Uterus (tissue), 4 donors: ENCODE data around the gene SLIT3. TPM values are rescaled to one million over a fixed set of nuclear protein-coding genes. Genes with fewer than 3 reads are reported as not detected.

Source experiments
- DNase-seq, 2 donors: peaks; one replicate each; pipeline ENCODE4 v3.0.0-alpha.2; 2019 to 2020
- H3K27ac ChIP-seq, 2 donors: fragments of 200-600 bp; sonication (generic); 1 replicate in 1 of 2; 2 replicates in 1 of 2; pipeline ENCODE4 v1.5.1; 2016 to 2018
- H3K27me3 ChIP-seq, 2 donors: fragments of 200-600 bp; sonication (generic); one replicate each; pipeline ENCODE4 v1.5.1; 2018 to 2019; ENCODE audit warnings: control low read depth in 1 of 2
- H3K36me3 ChIP-seq, 2 donors: fragments of 200-600 bp; sonication (generic); one replicate each; pipeline ENCODE4 v1.5.1; 2019; ENCODE audit warnings: control low read depth in 1 of 2
- H3K4me1 ChIP-seq, 2 donors: fragments of 200-600 bp; sonication (generic); one replicate each; pipeline ENCODE4 v1.5.1; 2018 to 2019; ENCODE audit warnings: control low read depth in 1 of 2
- H3K4me3 ChIP-seq, 2 donors: fragments of 200-600 bp; sonication (generic); 1 replicate in 1 of 2; 2 replicates in 1 of 2; pipeline ENCODE4 v1.5.1; 2018 to 2019; ENCODE audit warnings: mild to moderate bottlenecking in 1 of 2
- H3K9me3 ChIP-seq, 2 donors: fragments of 200-600 bp; sonication (generic); one replicate each; pipeline ENCODE4 v1.5.1; 2019; ENCODE audit warnings: control low read depth in 1 of 2
- CTCF ChIP-seq, 4 experiments: fragments of 200-600 bp in 2 of 4; fragments of 450-650 bp in 2 of 4; sonication (generic) in 2 of 4; IDR thresholded peaks; one replicate each; pipeline ENCODE4 v1.5.1; 2016 to 2019; ENCODE audit warnings: antibody characterized with exemption in 4 of 4, mild to moderate bottlenecking in 2 of 4, moderate library complexity in 1 of 4
- POLR2A ChIP-seq, 2 donors: fragments of 450-650 bp; IDR thresholded peaks; one replicate each; pipeline ENCODE4 v1.6.1; 2016; ENCODE audit warnings: antibody characterized with exemption in 2 of 2, mild to moderate bottlenecking in 1 of 2, moderate library complexity in 1 of 2
- intact Hi-C: fragments of 100-400 bp; cut with DNase I; formaldehyde crosslinking; loops from one replicate; pipeline ENCODE4 v1.15.1; 2023; ENCODE audit warnings: low total_unique reads
- total RNA-seq, 4 donors: library from RNA; depleted of rRNA in 3 of 4; stranded (reverse); fragments of >200 nt in 3 of 4; gene quantifications; one replicate each; pipeline versions ENCODE4 v1.1.0 to v1.2.4, GENCODE V29; 2014 to 2023
- donor health status: DM: yes; HTN: yes; CAD: no.

The SLIT3 gene
- total RNA-seq, 4 donors from 2014 or later = 9.4 to 62.2 (median 28.1) TPM

- Histone ChIP-seq H3K27me3 (no peaks in the 10 kb centered on the region), H3K36me3 (no peaks in the 10 kb centered on the region), H3K27ac (no peak overlapping the region), H3K4me3 (no peak overlapping the region), H3K9me3 (no peaks in the 10 kb centered on the region), H3K4me1 (no peaks in the 10 kb centered on the region)
- intact Hi-C loops = no loop called here
- TF ChIP-seq CTCF (IDR thresholded peaks at IDR 0.05) (no peak), POLR2A (IDR thresholded peaks at IDR 0.05) (no peak)
- no peak for DNase-seq
Observed at GRCh38 chr5:168768172-168768571, 532.8 kb downstream of the SLIT3 start.

GRCh38 chr5:168766426-168766700 lies 534.6 kb downstream of the SLIT3 start:
- no peak overlapping the region for H3K27ac ChIP-seq
- no peaks in the 10 kb centered on the region for H3K9me3 ChIP-seq
- no peak overlapping the region for H3K4me3 ChIP-seq
- intact Hi-C loops = no loop called here
- H3K36me3 ChIP-seq = no peaks in the 10 kb centered on the region
- no peaks in the 10 kb centered on the region for H3K27me3 ChIP-seq
- TF ChIP-seq POLR2A (IDR thresholded peaks at IDR 0.05) (no peak), CTCF (IDR thresholded peaks at IDR 0.05) (no peak)
- H3K4me1 ChIP-seq = no peaks in the 10 kb centered on the region
- no peak for DNase-seq

GRCh38 chr5:168765551-168766425 lies 535.2 kb downstream of the SLIT3 start:
- intact Hi-C loops = no loop called here
- Histone ChIP-seq H3K9me3 (no peaks in the 10 kb centered on the region), H3K36me3 (no peaks in the 10 kb centered on the region), H3K27me3 (no peaks in the 10 kb centered on the region), H3K4me3 (no peak overlapping the region), H3K27ac (peak overlapping the region in 1 of 2 donors; percentile 30), H3K4me1 (no peaks in the 10 kb centered on the region)
- no peak for TF ChIP-seq POLR2A (IDR thresholded peaks at IDR 0.05)
- no peak for TF ChIP-seq CTCF (IDR thresholded peaks at IDR 0.05)
- peak; percentile 39 to 48 for DNase-seq

GRCh38 chr5:168765086-168765550 lies 535.8 kb downstream of the SLIT3 start:
- Histone ChIP-seq H3K4me1 (no peaks in the 10 kb centered on the region), H3K27me3 (no peaks in the 10 kb centered on the region), H3K4me3 (no peak overlapping the region), H3K9me3 (no peaks in the 10 kb centered on the region), H3K27ac (no peak overlapping the region), H3K36me3 (no peaks in the 10 kb centered on the region)
- DNase-seq = no peak
- TF ChIP-seq POLR2A (IDR thresholded peaks at IDR 0.05) (no peak), CTCF (IDR thresholded peaks at IDR 0.05) (no peak)
- intact Hi-C loops = no loop called here

- Histone ChIP-seq H3K36me3 (no peaks in the 10 kb centered on the region), H3K4me3 (no peak overlapping the region), H3K27me3 (no peaks in the 10 kb centered on the region), H3K9me3 (no peaks in the 10 kb centered on the region), H3K4me1 (no peaks in the 10 kb centered on the region), H3K27ac (no peak overlapping the region)
- no peak for DNase-seq
- intact Hi-C loops = no loop called here
- TF ChIP-seq POLR2A (IDR thresholded peaks at IDR 0.05) (no peak), CTCF (IDR thresholded peaks at IDR 0.05) (no peak)
Observed at GRCh38 chr5:168756453-168757391, 544.2 kb downstream of the SLIT3 start.
